Neural cell (in vitro differentiated cells): Measurements from ENCODE around the gene PITPNB.

ENCODE experiments used
- EP300 ChIP-seq: fragments of 450-650 bp; conservative IDR thresholded peaks from 2 replicates; pipeline ENCODE4 v1.6.1; 2014; ENCODE audit warnings: antibody characterized with exemption, mild to moderate bottlenecking, moderate library complexity; ENCODE audit not compliant: poor library complexity, severe bottlenecking
- EZH2 ChIP-seq: fragments of 200-600, 300-800 bp; shearing (Covaris generic), sonication (generic); IDR thresholded peaks from 2 replicates; pipeline ENCODE4 v1.6.1; 2014; ENCODE audit warnings: antibody characterized with exemption, low read length, borderline replicate concordance, mild to moderate bottlenecking; ENCODE audit not compliant: insufficient read depth, poor library complexity, severe bottlenecking
- MXI1 ChIP-seq: fragments of 450-650 bp; conservative IDR thresholded peaks from 2 replicates; pipeline ENCODE4 v1.6.1; 2014; ENCODE audit warnings: antibody characterized with exemption, mild to moderate bottlenecking; ENCODE audit not compliant: poor library complexity, severe bottlenecking
- POLR2AphosphoS5 ChIP-seq: IDR thresholded peaks from 2 replicates; pipeline ENCODE4 v1.6.1; 2012
- RAD21 ChIP-seq: fragments of 450-650 bp; conservative IDR thresholded peaks from 2 replicates; pipeline ENCODE4 v1.6.1; 2014; ENCODE audit warnings: antibody characterized with exemption, mild to moderate bottlenecking, moderate library complexity
- SMC3 ChIP-seq: fragments of 450-650 bp; conservative IDR thresholded peaks from 2 replicates; pipeline ENCODE4 v1.6.1; 2014; ENCODE audit warnings: antibody characterized with exemption, mild to moderate bottlenecking, moderate library complexity; ENCODE audit not compliant: poor library complexity
- TF ChIP-seq, protein P1 (sequence below): fragments of 450-650 bp; IDR thresholded peaks from 2 replicates; pipeline ENCODE4 v1.5.1; 2014; ENCODE audit warnings: antibody characterized with exemption, mild to moderate bottlenecking, moderate library complexity; ENCODE audit not compliant: poor library complexity, severe bottlenecking

DNA sequence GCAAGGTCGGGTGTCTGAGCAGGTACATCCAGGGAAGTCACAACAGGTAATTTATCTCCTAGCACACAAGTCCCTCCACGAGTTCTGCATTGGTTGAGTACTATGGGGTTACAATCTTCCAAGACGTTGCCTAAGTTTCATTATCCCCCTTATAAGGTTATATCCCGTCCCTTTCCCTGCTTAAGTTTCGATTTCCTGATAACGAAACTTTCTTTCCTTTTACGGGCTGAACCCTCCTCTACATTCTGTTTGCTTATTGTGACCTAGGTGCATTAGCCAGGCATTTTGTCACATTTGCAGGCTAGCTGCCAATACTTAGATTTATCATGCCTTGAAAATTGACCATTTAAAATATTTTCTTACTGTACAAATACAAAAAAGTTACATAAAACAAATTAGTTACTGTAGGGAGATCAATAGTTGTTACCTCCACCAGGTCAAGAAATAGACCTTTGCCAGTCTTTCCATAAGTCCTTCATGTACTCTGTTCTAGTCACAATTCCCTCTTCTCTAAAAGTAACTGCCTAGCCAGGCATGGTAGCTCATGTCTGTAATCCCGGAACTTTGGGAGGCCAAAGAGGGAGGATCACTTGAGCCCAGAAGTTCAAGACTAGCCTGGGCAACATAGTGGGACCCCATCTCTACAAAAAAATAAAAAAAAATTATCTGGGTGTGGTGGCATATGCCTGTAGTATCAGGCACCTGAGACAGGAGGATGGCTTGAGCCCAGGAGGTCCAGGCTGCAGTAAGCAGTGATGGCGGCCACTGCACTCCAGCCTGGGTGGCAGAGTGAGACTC is 14.3 kb upstream of the PITPNB start:
- TF ChIP-seq, protein P1, sequence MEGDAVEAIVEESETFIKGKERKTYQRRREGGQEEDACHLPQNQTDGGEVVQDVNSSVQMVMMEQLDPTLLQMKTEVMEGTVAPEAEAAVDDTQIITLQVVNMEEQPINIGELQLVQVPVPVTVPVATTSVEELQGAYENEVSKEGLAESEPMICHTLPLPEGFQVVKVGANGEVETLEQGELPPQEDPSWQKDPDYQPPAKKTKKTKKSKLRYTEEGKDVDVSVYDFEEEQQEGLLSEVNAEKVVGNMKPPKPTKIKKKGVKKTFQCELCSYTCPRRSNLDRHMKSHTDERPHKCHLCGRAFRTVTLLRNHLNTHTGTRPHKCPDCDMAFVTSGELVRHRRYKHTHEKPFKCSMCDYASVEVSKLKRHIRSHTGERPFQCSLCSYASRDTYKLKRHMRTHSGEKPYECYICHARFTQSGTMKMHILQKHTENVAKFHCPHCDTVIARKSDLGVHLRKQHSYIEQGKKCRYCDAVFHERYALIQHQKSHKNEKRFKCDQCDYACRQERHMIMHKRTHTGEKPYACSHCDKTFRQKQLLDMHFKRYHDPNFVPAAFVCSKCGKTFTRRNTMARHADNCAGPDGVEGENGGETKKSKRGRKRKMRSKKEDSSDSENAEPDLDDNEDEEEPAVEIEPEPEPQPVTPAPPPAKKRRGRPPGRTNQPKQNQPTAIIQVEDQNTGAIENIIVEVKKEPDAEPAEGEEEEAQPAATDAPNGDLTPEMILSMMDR = no peak
- TF ChIP-seq MXI1 (no peak), EP300 (no peak), EZH2 (no peak), SMC3 (no peak), RAD21 (no peak), POLR2AphosphoS5 (no peak)
